Transverse colon (tissue), 4 donors: ENCODE results near the gene IRF8. TPM values are rescaled to one million over a fixed set of nuclear protein-coding genes. Genes with fewer than 3 reads are reported as not detected.

Experiments used
- DNase-seq: peaks from one replicate; pipeline ENCODE4 v3.0.0-alpha.2; 2019
- H3K27ac ChIP-seq, 4 donors: fragments of 200-600 bp; sonication (generic); 2 replicates each; pipeline ENCODE4 v1.5.1; 2016 to 2018; ENCODE audit warnings: inconsistent platforms in 4 of 4
- H3K27me3 ChIP-seq: fragments of 200-600 bp; sonication (generic); 2 replicates; pipeline ENCODE4 v1.5.1; 2017; ENCODE audit warnings: inconsistent platforms
- H3K36me3 ChIP-seq, 4 donors: fragments of 200-600 bp; sonication (generic); 2 replicates each; pipeline ENCODE4 v1.5.1; 2017 to 2019; ENCODE audit warnings: inconsistent platforms in 4 of 4
- H3K4me1 ChIP-seq, 4 donors: fragments of 200-600 bp; sonication (generic); 2 replicates each; pipeline ENCODE4 v1.5.1; 2017 to 2020; ENCODE audit warnings: inconsistent platforms in 4 of 4
- H3K4me3 ChIP-seq, 4 donors: fragments of 200-600 bp; sonication (generic); 1 replicate in 1 of 4; 2 replicates in 3 of 4; pipeline versions ENCODE4 v1.5.1 to v1.6.1; 2017 to 2019; ENCODE audit warnings: inconsistent platforms in 4 of 4
- H3K9me3 ChIP-seq, 2 donors: fragments of 200-600 bp; sonication (generic); 2 replicates each; pipeline ENCODE4 v1.5.1; 2017 to 2019; ENCODE audit warnings: inconsistent platforms in 2 of 2
- CTCF ChIP-seq, 5 experiments: fragments of 200-600 bp in 3 of 5; fragments of 450-650 bp in 2 of 5; sonication (generic) in 3 of 5; IDR thresholded peaks; 1 replicate in 2 of 5; 2 replicates in 3 of 5; pipeline ENCODE4 v1.5.1; 2016 to 2017; ENCODE audit warnings: antibody characterized with exemption in 5 of 5, inconsistent platforms in 3 of 5, mild to moderate bottlenecking in 2 of 5, moderate library complexity in 1 of 5
- EP300 ChIP-seq: sonication (generic); formaldehyde crosslinking; IDR thresholded peaks from one replicate; pipeline ENCODE4 v1.6.1; 2017; ENCODE audit warnings: antibody characterized with exemption, low read depth
- POLR2A ChIP-seq: fragments of 450-650 bp; IDR thresholded peaks from one replicate; pipeline ENCODE4 v1.6.1; 2016; ENCODE audit warnings: antibody characterized with exemption, mild to moderate bottlenecking, moderate library complexity
- POLR2AphosphoS5 ChIP-seq, 3 donors: sonication (generic); formaldehyde crosslinking; IDR thresholded peaks; one replicate each; pipeline ENCODE4 v1.6.1; 2016; ENCODE audit warnings: antibody characterized with exemption in 3 of 3
- WGBS, 2 donors: methylation state at CpG; one replicate each; pipeline ENCODE4 v1.1.5; 2018; ENCODE audit warnings: low coverage in 1 of 2; 5-methylcytosine and 5-hydroxymethylcytosine counted together
- in situ Hi-C, 4 donors: fragments of 200-750 bp; cut with MboI; loops; one replicate each; pipeline versions ENCODE4 v1.15.0 to v1.15.1; 2017; ENCODE audit warnings: low sequenced_read_pairs in 3 of 4, low pct_ligation_motif_present in 1 of 4, low pct_unique_long_range_greater_than_20kb in 1 of 4
- intact Hi-C: fragments of 100-400 bp; cut with DNase I; formaldehyde crosslinking; loops from one replicate; pipeline ENCODE4 v1.15.1; 2023; ENCODE audit warnings: low total_unique reads
- total RNA-seq, 4 donors: library from RNA; depleted of rRNA; stranded (reverse); fragments of >200 nt; gene quantifications; one replicate each; pipeline ENCODE4 v1.1.0, GENCODE V29; 2016

IRF8 gene
- total RNA-seq, 4 donors from 2014 or later: 20.7 to 70.7 (median 45.2) TPM

DNA sequence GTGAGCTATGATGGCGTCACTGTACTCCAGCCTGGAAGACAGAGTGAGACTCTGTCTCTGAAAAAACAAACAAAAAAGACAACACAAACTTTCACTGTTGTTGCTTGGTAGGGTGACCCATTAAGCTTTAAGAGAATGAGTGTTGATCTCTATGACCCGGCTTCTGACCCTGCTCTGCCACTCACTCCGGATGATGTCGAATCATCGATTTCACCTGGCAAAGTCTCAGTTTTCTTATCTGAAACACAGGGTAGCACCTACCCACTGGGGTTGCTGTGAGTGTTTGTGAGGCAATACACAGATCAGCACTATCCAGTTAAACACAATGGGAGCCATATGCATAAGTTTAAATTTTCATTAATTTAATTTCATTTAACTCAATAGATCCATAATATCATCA is 20.6 kb upstream of the IRF8 start:
- Histone ChIP-seq H3K9me3 (no peaks in the 10 kb centered on the region), H3K27ac (no peak overlapping the region), H3K27me3 (no peaks in the 10 kb centered on the region), H3K36me3 (no peaks in the 10 kb centered on the region), H3K4me3 (no peak overlapping the region), H3K4me1 (no peaks in the 10 kb centered on the region)
- no peak for DNase-seq
- TF ChIP-seq CTCF (IDR thresholded peaks at IDR 0.05): no peak
- no peak for TF ChIP-seq POLR2AphosphoS5 (IDR thresholded peaks at IDR 0.05)
- no peak for TF ChIP-seq EP300
- no peak for TF ChIP-seq POLR2A
- intact Hi-C loops: no loop called here
- WGBS, 2 donors: 88 to 95% methylated on average over 3 to 5 of the region's 5 CpGs
- in situ Hi-C loops: no loop called here

DNA sequence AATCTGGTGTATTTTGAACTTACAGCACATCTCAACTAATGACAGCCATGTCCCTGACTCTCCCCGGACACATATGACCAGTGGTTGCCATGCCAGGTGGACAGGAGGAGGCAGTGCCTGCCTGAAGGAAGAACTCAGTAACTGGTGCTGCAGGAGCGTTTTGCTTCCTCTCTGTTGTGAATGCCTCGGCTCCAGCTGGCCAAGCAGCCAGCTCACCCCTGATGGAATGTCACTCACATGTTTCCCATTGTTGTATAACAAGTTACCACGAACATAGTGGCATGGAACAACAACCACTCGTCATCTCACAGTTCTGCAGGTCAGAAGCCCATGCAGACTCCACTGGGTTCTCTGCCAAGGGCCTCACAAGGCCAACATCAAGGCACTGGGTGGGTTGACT is 20.1 kb upstream of the IRF8 start:
- Histone ChIP-seq H3K27ac (no peak overlapping the region), H3K4me3 (no peak overlapping the region), H3K4me1 (no peaks in the 10 kb centered on the region), H3K9me3 (no peaks in the 10 kb centered on the region), H3K36me3 (no peaks in the 10 kb centered on the region), H3K27me3 (peaks cover 4% of the 10 kb centered on the region)
- WGBS, 2 donors: 66% methylated on average over 5 of the region's 5 CpGs; no CpG with 5 or more reads in 1 of the 2 donors
- TF ChIP-seq EP300 (no peak), CTCF (IDR thresholded peaks at IDR 0.05) (no peak), POLR2A (no peak), POLR2AphosphoS5 (IDR thresholded peaks at IDR 0.05) (no peak)
- in situ Hi-C loops (no loop called here), intact Hi-C loops (no loop called here)
- no peak for DNase-seq

- in situ Hi-C loops: no loop called here
- Histone ChIP-seq H3K27ac (no peak overlapping the region), H3K36me3 (no peaks in the 10 kb centered on the region), H3K4me1 (no peaks in the 10 kb centered on the region), H3K4me3 (no peak overlapping the region), H3K27me3 (peaks cover 6% of the 10 kb centered on the region), H3K9me3 (no peaks in the 10 kb centered on the region)
- no peak for DNase-seq
- TF ChIP-seq CTCF (IDR thresholded peaks at IDR 0.05) (no peak), POLR2A (no peak), EP300 (no peak), POLR2AphosphoS5 (IDR thresholded peaks at IDR 0.05) (no peak)
- intact Hi-C loops: no loop called here
- WGBS, 2 donors: 70 to 78% methylated on average over 5 to 6 of the region's 6 CpGs
These were observed 19.4 kb upstream of the IRF8 start for GRCh38 chr16:85879549-85879948.

GRCh38 chr16:85879975-85880831 is 18.8 kb upstream of the IRF8 start:
- Histone ChIP-seq H3K4me1 (no peaks in the 10 kb centered on the region), H3K27me3 (peaks cover 6% of the 10 kb centered on the region), H3K9me3 (no peaks in the 10 kb centered on the region), H3K4me3 (no peak overlapping the region), H3K27ac (no peak overlapping the region), H3K36me3 (no peaks in the 10 kb centered on the region)
- DNase-seq: no peak
- TF ChIP-seq POLR2AphosphoS5 (IDR thresholded peaks at IDR 0.05): no peak
- TF ChIP-seq POLR2A: no peak
- TF ChIP-seq CTCF (IDR thresholded peaks at IDR 0.05): no peak
- no peak for TF ChIP-seq EP300
- in situ Hi-C loops (no loop called here), intact Hi-C loops (no loop called here)
- WGBS, 2 donors: 63 to 93% methylated on average over 3 of the region's 3 CpGs
